Activated naive CD4-positive, alpha-beta T cell treated with anti-CD3 and anti-CD28 coated beads, Interleukin-2, amount 50 U/mL, for 72 hours (primary cell): ENCODE results near the gene OTOP2. TPM values are rescaled to one million over a fixed set of nuclear protein-coding genes. Genes with fewer than 3 reads are reported as not detected.
"Not testable (repeated sequence)": the region's sequence is repeated elsewhere in the genome, so short reads cannot be mapped to it uniquely, and the experiment has no call there.

Experiments
- ATAC-seq, 2 donors: fragments of 150-1000 bp; cut with Tn5 transposase; 2 replicates each; pipeline ENCODE4 v1.10.0; 2021; ENCODE audit warnings: mild to moderate bottlenecking in 2 of 2, moderate library complexity in 2 of 2
- DNase-seq, 2 donors: peaks; one replicate each; pipeline ENCODE4 v3.0.0; 2021 to 2022; ENCODE audit warnings: low spot score in 2 of 2
- H3K27ac Mint-ChIP-seq, 2 donors: one replicate each; pipeline ENCODE4 v1.8.0; 2022; ENCODE audit warnings: mild to moderate bottlenecking in 2 of 2, mixed read lengths in 2 of 2
- H3K36me3 Mint-ChIP-seq, 2 donors: one replicate each; pipeline ENCODE4 v1.8.0; 2022; ENCODE audit warnings: mixed read lengths in 2 of 2
- H3K9me3 Mint-ChIP-seq, 2 donors: one replicate each; pipeline ENCODE4 v1.8.0; 2022; ENCODE audit warnings: mixed read lengths in 2 of 2
- total RNA-seq, 2 donors: library from RNA; stranded (reverse); gene quantifications; one replicate each; pipeline ENCODE4 v1.2.3, GENCODE V29; 2022

OTOP2 gene
- total RNA-seq, 2 donors from 2014 or later: not detected

- ATAC-seq: peak; percentile 26 to 74
- Mint-ChIP-seq H3K9me3 (no peaks in the 10 kb centered on the region), H3K36me3 (peaks cover 0 to 5% of the 10 kb centered on the region in 2 donors), H3K27ac (no peak within 1 kb of the TSS)
- DNase-seq: no peak
These were observed 30.8 kb upstream of the OTOP2 start, which contains the start of gene FADS6 for GRCh38 chr17:74892974-74893911. Gene FADS6 (minus strand): TSS chr17:74893633. CDS start chr17:74893595, 38 bp downstream.

GRCh38 chr17:74893936-74894671, 30.0 kb upstream of the OTOP2 start:
- no peak overlapping the region for H3K27ac Mint-ChIP-seq
- ATAC-seq: no peak
- no peak for DNase-seq

DNA sequence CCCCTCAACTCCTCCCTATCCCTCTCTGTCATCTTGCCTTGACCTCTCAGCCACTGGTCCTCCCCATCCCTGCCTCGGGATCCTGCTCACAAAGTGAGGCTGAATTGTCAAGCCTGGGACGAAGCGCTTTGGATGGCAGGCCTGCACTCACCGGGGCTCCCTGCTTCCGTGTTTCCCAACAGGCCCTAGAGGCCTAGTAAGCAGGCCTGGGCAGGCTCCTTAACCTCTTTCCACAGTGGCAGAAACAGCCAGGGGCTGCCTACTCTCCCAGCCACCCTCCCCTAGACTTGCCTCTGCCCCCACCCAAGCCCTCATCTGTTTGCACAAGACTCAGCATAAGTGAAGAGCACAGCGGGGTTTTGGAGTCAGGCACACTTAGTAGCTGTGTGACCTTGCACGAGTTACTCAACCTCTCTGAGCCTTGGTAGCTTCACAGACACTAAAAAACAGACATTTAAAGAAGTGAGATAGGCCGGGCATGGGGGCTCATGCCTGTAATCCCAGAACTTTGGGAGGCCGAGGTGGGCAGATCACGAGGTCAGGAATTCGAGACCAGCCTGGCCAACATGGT, 25.6 kb upstream of the OTOP2 start:
- ATAC-seq (no peak), DNase-seq (no peak)
- Mint-ChIP-seq H3K36me3 (peaks cover 0 to 5% of the 10 kb centered on the region in 2 donors), H3K27ac (no peak overlapping the region), H3K9me3 (no peaks in the 10 kb centered on the region)

More at GRCh38 chr17:74893936-74894671, 30.0 kb upstream of the OTOP2 start:
- Mint-ChIP-seq H3K36me3 (peaks cover 0 to 5% of the 10 kb centered on the region in 2 donors), H3K9me3 (no peaks in the 10 kb centered on the region)

GRCh38 chr17:74900208-74900607, 23.9 kb upstream of the OTOP2 start:
- no peak for ATAC-seq

GRCh38 chr17:74901353-74902135, 22.5 kb upstream of the OTOP2 start:
- Mint-ChIP-seq H3K27ac (no peak overlapping the region), H3K9me3 (no peaks in the 10 kb centered on the region), H3K36me3 (no peaks in the 10 kb centered on the region)
- no peak for ATAC-seq
- DNase-seq: no peak

More at GRCh38 chr17:74900208-74900607, 23.9 kb upstream of the OTOP2 start:
- no peaks in the 10 kb centered on the region for H3K36me3 Mint-ChIP-seq
- H3K27ac Mint-ChIP-seq: peak overlapping the region in 1 of 2 donors; percentile 66
- H3K9me3 Mint-ChIP-seq: no peaks in the 10 kb centered on the region
- DNase-seq: no peak

DNA sequence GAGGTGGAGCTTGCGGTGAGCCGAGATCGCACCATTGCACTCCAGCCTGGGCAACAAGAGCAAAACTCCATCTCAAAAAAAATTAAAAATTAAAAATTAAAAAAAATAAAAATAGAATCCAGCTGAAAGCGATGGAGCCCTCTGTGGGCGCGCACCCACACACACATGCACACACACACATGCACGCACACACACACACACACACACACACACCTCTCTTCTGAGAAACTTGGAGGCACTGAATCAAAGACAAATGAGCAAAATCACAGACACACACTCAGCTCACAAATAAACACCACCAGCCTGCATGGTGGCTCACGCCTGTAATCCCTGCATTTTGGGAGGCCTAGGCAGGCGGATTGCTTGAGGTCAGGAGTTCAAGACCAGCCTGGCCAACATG, 21.0 kb upstream of the OTOP2 start:
- no peaks in the 10 kb centered on the region for H3K36me3 Mint-ChIP-seq
- no peak overlapping the region for H3K27ac Mint-ChIP-seq
- ATAC-seq: no peak
- DNase-seq: no peak
- H3K9me3 Mint-ChIP-seq: no peaks in the 10 kb centered on the region

GRCh38 chr17:74903671-74904070, 20.4 kb upstream of the OTOP2 start:
- no peak overlapping the region for H3K27ac Mint-ChIP-seq
- ATAC-seq: no peak
- H3K36me3 Mint-ChIP-seq: no peaks in the 10 kb centered on the region

GRCh38 chr17:74904687-74905409, 19.2 kb upstream of the OTOP2 start:
- ATAC-seq (peak; percentile 49 to 59), DNase-seq (no peak)

More at GRCh38 chr17:74903671-74904070, 20.4 kb upstream of the OTOP2 start:
- no peak for DNase-seq
- no peaks in the 10 kb centered on the region for H3K9me3 Mint-ChIP-seq

DNA sequence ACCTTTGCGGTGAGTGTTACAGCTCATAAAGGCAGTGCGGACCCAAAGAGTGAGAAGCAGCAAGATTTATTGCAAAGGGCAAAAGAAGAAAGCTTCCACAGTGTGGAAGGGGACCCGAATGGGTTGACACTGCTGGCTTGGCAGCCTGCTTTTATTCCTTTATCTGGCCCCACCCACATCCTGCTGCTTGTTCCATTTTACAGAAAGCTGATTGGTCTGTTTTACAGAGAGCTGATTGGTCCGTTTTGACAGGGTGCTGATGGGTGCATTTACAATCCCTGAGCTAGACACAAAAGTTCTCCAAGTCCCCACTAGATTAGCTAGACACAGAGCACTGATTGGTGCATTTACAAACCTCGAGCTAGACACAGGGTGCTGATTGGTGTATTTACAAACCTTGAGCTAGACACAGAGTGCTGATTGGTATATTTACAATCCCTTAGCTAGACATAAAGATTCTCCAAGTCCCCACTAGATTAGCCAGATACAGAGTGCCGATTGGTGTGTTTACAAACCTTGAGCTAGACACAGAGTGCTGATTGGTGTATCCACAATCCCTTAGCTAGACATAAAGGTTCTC, 17.8 kb upstream of the OTOP2 start:
- not testable (repeated sequence) for DNase-seq, H3K9me3 Mint-ChIP-seq, H3K36me3 Mint-ChIP-seq

More at GRCh38 chr17:74904687-74905409, 19.2 kb upstream of the OTOP2 start:
- Mint-ChIP-seq H3K9me3 (no peaks in the 10 kb centered on the region), H3K27ac (no peak overlapping the region), H3K36me3 (no peaks in the 10 kb centered on the region)

DNA sequence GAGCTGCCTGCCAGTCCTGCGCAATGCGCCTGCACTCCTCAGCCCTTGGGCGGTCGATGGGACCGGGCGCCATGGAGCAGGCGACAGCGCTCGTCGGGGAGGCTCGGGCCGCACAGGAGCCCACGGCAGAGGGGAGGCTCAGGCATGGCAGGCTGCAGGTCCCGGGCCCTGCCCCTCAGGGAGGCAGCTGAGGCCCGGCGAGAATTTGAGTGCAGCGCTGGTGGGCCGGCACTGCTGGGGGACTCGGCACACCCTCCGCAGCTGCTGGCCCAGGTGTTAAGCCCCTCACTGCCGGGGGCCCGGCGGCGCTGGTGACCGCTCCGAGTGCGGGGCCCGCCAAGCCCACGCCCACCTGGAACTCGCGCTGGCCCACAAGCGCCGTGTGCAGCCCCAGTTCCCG, 17.1 kb upstream of the OTOP2 start:
- Mint-ChIP-seq H3K36me3 (no peaks in the 10 kb centered on the region), H3K27ac (no peak overlapping the region), H3K9me3 (no peaks in the 10 kb centered on the region)
- DNase-seq (no peak), ATAC-seq (no peak)

More for the DNA sequence above, 17.8 kb upstream of the OTOP2 start:
- H3K27ac Mint-ChIP-seq, ATAC-seq: not testable (repeated sequence)

GRCh38 chr17:74909097-74909496, 15.0 kb upstream of the OTOP2 start:
- not testable (repeated sequence) for H3K9me3 Mint-ChIP-seq, H3K27ac Mint-ChIP-seq, DNase-seq, ATAC-seq, H3K36me3 Mint-ChIP-seq

DNA sequence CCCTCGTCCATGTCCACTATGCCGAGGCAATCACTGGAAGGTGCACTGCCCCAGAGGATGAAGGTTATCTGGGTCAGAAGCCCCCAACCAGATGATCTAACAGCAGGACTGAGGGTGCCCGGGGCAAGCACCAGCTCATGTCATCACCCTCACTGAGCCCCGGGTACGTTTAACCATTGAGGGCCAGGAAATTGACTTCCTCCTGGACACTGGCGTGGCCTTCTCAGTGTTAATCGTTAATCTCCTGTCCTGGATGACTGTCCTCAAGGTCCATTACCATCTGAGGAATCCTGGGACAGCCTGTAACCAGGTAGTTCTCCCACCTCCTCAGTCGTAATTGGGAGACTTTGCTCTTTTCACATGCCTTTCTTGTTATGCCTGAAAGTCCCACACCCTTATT, 12.7 kb upstream of the OTOP2 start:
- DNase-seq, H3K27ac Mint-ChIP-seq, H3K36me3 Mint-ChIP-seq, H3K9me3 Mint-ChIP-seq, ATAC-seq: not testable (repeated sequence)

DNA sequence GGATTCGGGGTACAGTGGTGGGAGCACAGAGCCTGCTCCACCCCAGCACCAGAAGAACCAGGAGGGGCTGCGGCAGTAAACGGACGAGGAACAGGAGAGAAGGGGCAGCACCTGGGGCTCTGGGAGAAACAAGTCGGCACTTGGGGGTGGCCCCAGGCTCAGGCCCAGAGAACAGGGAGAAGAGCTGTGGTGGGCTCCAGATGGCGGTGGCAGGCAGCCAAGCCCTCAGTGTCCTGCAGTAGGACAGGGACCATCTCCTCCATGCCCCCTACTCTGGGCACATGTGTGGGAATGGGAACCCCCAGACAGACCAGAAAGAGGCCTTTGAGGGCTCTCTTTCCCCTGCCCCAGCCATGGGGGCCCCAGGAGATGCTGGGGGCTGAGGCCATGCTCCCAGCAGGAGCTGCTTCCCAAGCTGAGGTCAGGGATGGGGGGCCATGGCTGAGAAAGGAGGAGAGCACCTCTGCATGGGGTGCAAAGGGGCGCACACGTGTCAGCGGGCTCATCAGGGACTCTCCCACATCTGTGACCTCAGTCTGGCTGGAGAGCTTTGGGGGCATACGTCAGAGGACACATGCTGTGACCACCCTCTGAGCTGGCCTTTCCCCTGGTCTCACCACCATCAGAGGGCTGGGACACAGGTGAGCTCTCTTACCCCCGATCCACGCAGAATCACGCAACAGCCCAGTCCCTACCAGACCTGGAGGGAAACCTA, 7.8 kb upstream of the OTOP2 start:
- H3K27ac Mint-ChIP-seq: no peak overlapping the region
- DNase-seq: no peak
- no peak for ATAC-seq

DNA sequence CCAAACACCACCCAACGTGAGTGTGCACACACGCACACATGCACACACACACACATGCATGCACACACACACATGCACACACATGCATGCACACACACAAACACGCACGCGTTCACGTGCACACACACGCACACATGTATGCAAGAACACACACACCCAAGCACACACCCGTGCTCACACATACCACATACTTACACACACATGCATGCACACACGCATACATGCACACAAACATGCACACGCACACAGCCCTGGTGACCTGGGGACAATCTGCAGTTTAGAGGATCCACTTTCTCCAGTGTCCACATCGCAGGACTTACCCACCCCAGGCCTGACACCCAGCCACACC, 7.2 kb upstream of the OTOP2 start:
- Mint-ChIP-seq H3K9me3 (no peaks in the 10 kb centered on the region), H3K27ac (no peak overlapping the region), H3K36me3 (no peaks in the 10 kb centered on the region)
- no peak for ATAC-seq
- no peak for DNase-seq

More for the DNA sequence above, 7.8 kb upstream of the OTOP2 start:
- Mint-ChIP-seq H3K36me3 (no peaks in the 10 kb centered on the region), H3K9me3 (no peaks in the 10 kb centered on the region)

- H3K27ac Mint-ChIP-seq: no peak overlapping the region
- no peak for ATAC-seq
- DNase-seq: no peak
- H3K9me3 Mint-ChIP-seq: no peaks in the 10 kb centered on the region
- H3K36me3 Mint-ChIP-seq: no peaks in the 10 kb centered on the region
These were observed 6.6 kb upstream of the OTOP2 start for GRCh38 chr17:74917430-74917829.
